IPS-20b (cell line): ENCODE measurements around the gene KCNQ4.

Experiments
- H3K27ac ChIP-seq: one replicate; pipeline ENCODE4 v1.5.1; 2013; ENCODE audit warnings: low read length
- H3K27me3 ChIP-seq: 2 replicates; pipeline ENCODE4 v1.6.1; 2013; ENCODE audit warnings: mild to moderate bottlenecking, low read length, inconsistent platforms; ENCODE audit not compliant: insufficient read depth
- H3K36me3 ChIP-seq: 2 replicates; pipeline ENCODE4 v1.6.1; 2013; ENCODE audit warnings: low read depth, mild to moderate bottlenecking, inconsistent platforms, low read length, moderate library complexity; ENCODE audit not compliant: insufficient read depth
- H3K4me1 ChIP-seq: 2 replicates; pipeline ENCODE4 v1.6.1; 2013; ENCODE audit warnings: mild to moderate bottlenecking, control low read depth, inconsistent platforms, low read length, moderate library complexity; ENCODE audit not compliant: insufficient read depth
- H3K4me3 ChIP-seq: 2 replicates; pipeline ENCODE4 v1.5.1; 2013; ENCODE audit warnings: mild to moderate bottlenecking, low read length, inconsistent platforms
- H3K9ac ChIP-seq: 2 replicates; pipeline ENCODE4 v1.6.1; 2013; ENCODE audit warnings: low read depth, mild to moderate bottlenecking, inconsistent platforms, low read length, moderate library complexity
- H3K9me3 ChIP-seq: 2 replicates; pipeline ENCODE4 v1.6.1; 2013; ENCODE audit warnings: mild to moderate bottlenecking, low read depth, low read length, inconsistent platforms; ENCODE audit not compliant: insufficient read depth

The KCNQ4 gene

GRCh38 chr1:40784141-40784770, 669 bp downstream of the KCNQ4 start:
- Histone ChIP-seq H3K27me3 (peaks cover 50% of the 10 kb centered on the region), H3K9ac (no peak overlapping the region), H3K27ac (no peak overlapping the region), H3K4me3 (peak overlapping the region; percentile 62; the same call in 1 of the 2 replicates), H3K9me3 (no peaks in the 10 kb centered on the region), H3K36me3 (no peaks in the 10 kb centered on the region), H3K4me1 (peaks cover 5% of the 10 kb centered on the region; the same call in 1 of the 2 replicates)

GRCh38 chr1:40784771-40785151, 1.2 kb downstream of the KCNQ4 start:
- H3K4me1 ChIP-seq = peaks cover 5% of the 10 kb centered on the region; the same call in 1 of the 2 replicates
- no peak overlapping the region for H3K9ac ChIP-seq
- no peak overlapping the region for H3K27ac ChIP-seq
- H3K27me3 ChIP-seq = peaks cover 50% of the 10 kb centered on the region
- H3K9me3 ChIP-seq = no peaks in the 10 kb centered on the region
- H3K4me3 ChIP-seq = peak overlapping the region; percentile 62; the same call in 1 of the 2 replicates
- no peaks in the 10 kb centered on the region for H3K36me3 ChIP-seq

GRCh38 chr1:40785446-40785845, 1.9 kb downstream of the KCNQ4 start:
- Histone ChIP-seq H3K4me3 (no peak overlapping the region), H3K27ac (no peak overlapping the region), H3K4me1 (peaks cover 5% of the 10 kb centered on the region; the same call in 1 of the 2 replicates), H3K36me3 (no peaks in the 10 kb centered on the region), H3K9me3 (no peaks in the 10 kb centered on the region), H3K9ac (no peak overlapping the region), H3K27me3 (peaks cover 49% of the 10 kb centered on the region)

GRCh38 chr1:40786171-40786994, 2.8 kb downstream of the KCNQ4 start:
- no peak overlapping the region for H3K9ac ChIP-seq
- H3K9me3 ChIP-seq = no peaks in the 10 kb centered on the region
- H3K4me1 ChIP-seq = peaks cover 5% of the 10 kb centered on the region; the same call in 1 of the 2 replicates
- H3K27me3 ChIP-seq = peaks cover 40% of the 10 kb centered on the region
- no peaks in the 10 kb centered on the region for H3K36me3 ChIP-seq
- no peak overlapping the region for H3K27ac ChIP-seq
- no peak overlapping the region for H3K4me3 ChIP-seq

- Histone ChIP-seq H3K36me3 (no peaks in the 10 kb centered on the region), H3K4me3 (no peak overlapping the region), H3K9me3 (no peaks in the 10 kb centered on the region), H3K27me3 (peaks cover 32% of the 10 kb centered on the region), H3K4me1 (peaks cover 3% of the 10 kb centered on the region; the same call in 1 of the 2 replicates), H3K9ac (no peak overlapping the region), H3K27ac (no peak overlapping the region)
Measured at GRCh38 chr1:40786995-40787705, 3.6 kb downstream of the KCNQ4 start.

- Histone ChIP-seq H3K27me3 (peaks cover 24% of the 10 kb centered on the region), H3K9me3 (no peaks in the 10 kb centered on the region), H3K4me1 (peaks cover 3% of the 10 kb centered on the region; the same call in 1 of the 2 replicates), H3K9ac (no peak overlapping the region), H3K27ac (no peak overlapping the region), H3K4me3 (no peak overlapping the region), H3K36me3 (no peaks in the 10 kb centered on the region)
Measured at GRCh38 chr1:40787737-40788560, 4.4 kb downstream of the KCNQ4 start.

- no peaks in the 10 kb centered on the region for H3K36me3 ChIP-seq
- H3K27me3 ChIP-seq = peaks cover 19% of the 10 kb centered on the region
- no peak overlapping the region for H3K4me3 ChIP-seq
- H3K9ac ChIP-seq = no peak overlapping the region
- H3K4me1 ChIP-seq = 0 out of 2 replicates have a peak, but pooled peaks cover 3% of the 10 kb centered on the region
- H3K27ac ChIP-seq = no peak overlapping the region
- H3K9me3 ChIP-seq = no peaks in the 10 kb centered on the region
Measured at GRCh38 chr1:40788561-40789341, 5.2 kb downstream of the KCNQ4 start.

- Histone ChIP-seq H3K36me3 (no peaks in the 10 kb centered on the region), H3K9ac (no peak overlapping the region), H3K9me3 (no peaks in the 10 kb centered on the region), H3K27me3 (peaks cover 17% of the 10 kb centered on the region), H3K4me1 (0 out of 2 replicates have a peak, but pooled peaks cover 3% of the 10 kb centered on the region), H3K4me3 (no peak overlapping the region), H3K27ac (no peak overlapping the region)
Measured at GRCh38 chr1:40789342-40789598, 5.7 kb downstream of the KCNQ4 start.

GRCh38 chr1:40789661-40790430, 6.3 kb downstream of the KCNQ4 start:
- Histone ChIP-seq H3K4me1 (no peaks in the 10 kb centered on the region), H3K9me3 (no peaks in the 10 kb centered on the region), H3K27me3 (peaks cover 12% of the 10 kb centered on the region), H3K4me3 (no peak overlapping the region), H3K27ac (no peak overlapping the region), H3K9ac (no peak overlapping the region), H3K36me3 (no peaks in the 10 kb centered on the region)

GRCh38 chr1:40792036-40792435, 8.4 kb downstream of the KCNQ4 start:
- H3K4me1 ChIP-seq = no peaks in the 10 kb centered on the region
- no peaks in the 10 kb centered on the region for H3K36me3 ChIP-seq
- no peak overlapping the region for H3K9ac ChIP-seq
- H3K9me3 ChIP-seq = no peaks in the 10 kb centered on the region
- no peaks in the 10 kb centered on the region for H3K27me3 ChIP-seq
- H3K27ac ChIP-seq = no peak overlapping the region
- H3K4me3 ChIP-seq = no peak overlapping the region
